H9 (cell line): ENCODE data around the gene FGF12. TPM values are rescaled to one million over a fixed set of nuclear protein-coding genes. Genes with fewer than 3 reads are reported as not detected.
A peak's percentile ranks its signal among the peaks of the same experiment; 100 is the strongest.

Source experiments
- DNase-seq: peaks from one replicate; pipeline ENCODE4 v3.0.0-alpha.2; 2017
- H2AFZ ChIP-seq: one replicate; pipeline ENCODE4 v1.6.1; 2013; ENCODE audit warnings: mild to moderate bottlenecking, low read length, control low read depth, moderate library complexity
- H2AK5ac ChIP-seq: 2 replicates; pipeline ENCODE4 v1.6.1; 2013; ENCODE audit warnings: low read length, control low read depth, mixed read lengths; ENCODE audit not compliant: insufficient read length
- H2BK120ac ChIP-seq: one replicate; pipeline ENCODE4 v1.6.1; 2013; ENCODE audit warnings: low read depth, mild to moderate bottlenecking, low read length, control low read depth, inconsistent platforms; ENCODE audit not compliant: poor library complexity, severe bottlenecking
- H2BK12ac ChIP-seq: 2 replicates; pipeline ENCODE4 v1.6.1; 2013; ENCODE audit warnings: low read length, control low read depth, mixed read lengths, low read depth; ENCODE audit not compliant: insufficient read length
- H2BK15ac ChIP-seq: 2 replicates; pipeline ENCODE4 v1.6.1; 2013; ENCODE audit warnings: low read depth, low read length, control low read depth
- H2BK20ac ChIP-seq: one replicate; pipeline ENCODE4 v1.6.1; 2013; ENCODE audit warnings: low read depth, mild to moderate bottlenecking, low read length, control low read depth, inconsistent platforms; ENCODE audit not compliant: poor library complexity, severe bottlenecking
- H2BK5ac ChIP-seq: 2 replicates; pipeline ENCODE4 v1.6.1; 2013; ENCODE audit warnings: low read length, control low read depth, mixed read lengths; ENCODE audit not compliant: insufficient read length
- H3K14ac ChIP-seq: 2 replicates; pipeline ENCODE4 v1.6.1; 2013; ENCODE audit warnings: low read length, control low read depth; ENCODE audit not compliant: insufficient read depth
- H3K18ac ChIP-seq: 2 replicates; pipeline ENCODE4 v1.6.1; 2013; ENCODE audit warnings: low read depth, mild to moderate bottlenecking, mixed read lengths, low read length, control low read depth; ENCODE audit not compliant: insufficient read length
- H3K23ac ChIP-seq: 2 replicates; pipeline ENCODE4 v1.6.1; 2013; ENCODE audit warnings: low read length, control low read depth, mixed read lengths, low read depth; ENCODE audit not compliant: insufficient read length
- H3K23me2 ChIP-seq: 2 replicates; pipeline ENCODE4 v1.6.1; 2013; ENCODE audit warnings: low read depth, mild to moderate bottlenecking, mixed read lengths, low read length, control low read depth; ENCODE audit not compliant: insufficient read length, poor library complexity, severe bottlenecking
- H3K27ac ChIP-seq: 2 replicates; pipeline ENCODE4 v1.5.1; 2013; ENCODE audit warnings: low read length, control low read depth, mixed read lengths, low read depth; ENCODE audit not compliant: insufficient read length
- H3K27me3 ChIP-seq: 2 replicates; pipeline ENCODE4 v1.6.1; 2013; ENCODE audit warnings: low read length, control low read depth, inconsistent platforms; ENCODE audit not compliant: insufficient read depth
- H3K4ac ChIP-seq: 2 replicates; pipeline ENCODE4 v1.6.1; 2013; ENCODE audit warnings: low read depth, mild to moderate bottlenecking, control low read depth, inconsistent platforms, low read length, moderate library complexity
- H3K4me1 ChIP-seq: 2 replicates; pipeline ENCODE4 v1.6.1; 2013; ENCODE audit warnings: low read length, control low read depth, inconsistent platforms; ENCODE audit not compliant: insufficient read depth
- H3K4me2 ChIP-seq: 2 replicates; pipeline ENCODE4 v1.6.1; 2013; ENCODE audit warnings: low read length, control low read depth, mixed read lengths; ENCODE audit not compliant: insufficient read length, insufficient read depth
- H3K56ac ChIP-seq: 2 replicates; pipeline ENCODE4 v1.6.1; 2013; ENCODE audit warnings: low read depth, mild to moderate bottlenecking, mixed read lengths, low read length, control low read depth; ENCODE audit not compliant: insufficient read length
- H3K79me1 ChIP-seq: 2 replicates; pipeline ENCODE4 v1.6.1; 2013; ENCODE audit warnings: low read depth, mild to moderate bottlenecking, moderate library complexity, low read length, control low read depth, inconsistent platforms; ENCODE audit not compliant: insufficient read depth, poor library complexity, severe bottlenecking
- H3K79me2 ChIP-seq: 2 replicates; pipeline ENCODE4 v1.6.1; 2013; ENCODE audit warnings: low read length, control low read depth, inconsistent platforms; ENCODE audit not compliant: insufficient read depth
- H3K9ac ChIP-seq: 2 replicates; pipeline ENCODE4 v1.6.1; 2013; ENCODE audit warnings: low read length, control low read depth, mixed read lengths; ENCODE audit not compliant: insufficient read length; ENCODE audit errors: extremely low read depth
- H3K9me3 ChIP-seq: one replicate; pipeline ENCODE4 v1.6.1; 2013; ENCODE audit warnings: low read depth, low read length, inconsistent platforms; ENCODE audit not compliant: control insufficient read depth
- H3T11ph ChIP-seq: one replicate; pipeline ENCODE4 v1.6.1; 2013; ENCODE audit warnings: mild to moderate bottlenecking, low read length, control low read depth, inconsistent platforms
- H4K20me1 ChIP-seq: one replicate; pipeline ENCODE4 v1.6.1; 2013; ENCODE audit not compliant: control insufficient read depth, insufficient read length, insufficient read depth
- H4K5ac ChIP-seq: 2 replicates; pipeline ENCODE4 v1.6.1; 2013; ENCODE audit warnings: low read depth, mild to moderate bottlenecking, mixed read lengths, low read length, control low read depth; ENCODE audit not compliant: insufficient read length
- H4K8ac ChIP-seq: replicated peaks from 2 replicates; pipeline ENCODE4 v1.6.1; 2013; ENCODE audit warnings: low read length, control low read depth, mixed read lengths, low read depth; ENCODE audit not compliant: insufficient read length
- H4K91ac ChIP-seq: 2 replicates; pipeline ENCODE4 v1.6.1; 2013; ENCODE audit warnings: low read depth, mild to moderate bottlenecking, moderate library complexity, mixed read lengths, low read length, control low read depth; ENCODE audit not compliant: insufficient read length
- H3K27ac Mint-ChIP-seq, 3 experiments: 2 replicates in 2 of 3; 3 replicates in 1 of 3; pipeline ENCODE4 v1.8.0; 2020 to 2021; ENCODE audit warnings: mixed read lengths in 3 of 3, mild to moderate bottlenecking in 1 of 3, moderate library complexity in 1 of 3
- H3K27me3 Mint-ChIP-seq: 2 replicates; pipeline ENCODE4 v1.8.0; 2021; ENCODE audit warnings: low read depth, mild to moderate bottlenecking, moderate library complexity, mixed read lengths
- H3K36me3 Mint-ChIP-seq, 3 experiments: 2 replicates in 2 of 3; 3 replicates in 1 of 3; pipeline ENCODE4 v1.8.0; 2020 to 2021; ENCODE audit warnings: low read depth in 3 of 3, mixed read lengths in 3 of 3; ENCODE audit not compliant: insufficient read depth in 1 of 3
- H3K4me1 Mint-ChIP-seq, 2 experiments: 2 replicates each; pipeline ENCODE4 v1.8.0; 2020; ENCODE audit warnings: mixed read lengths in 2 of 2
- H3K4me3 Mint-ChIP-seq, 2 experiments: 2 replicates in 1 of 2; 3 replicates in 1 of 2; pipeline ENCODE4 v1.8.0; 2020 to 2021; ENCODE audit warnings: mild to moderate bottlenecking in 2 of 2, mixed read lengths in 2 of 2, moderate library complexity in 1 of 2
- H3K9me3 Mint-ChIP-seq, 2 experiments: 2 replicates in 1 of 2; 3 replicates in 1 of 2; pipeline ENCODE4 v1.8.0; 2020; ENCODE audit warnings: mild to moderate bottlenecking in 2 of 2, mixed read lengths in 2 of 2, moderate library complexity in 1 of 2
- CTCF ChIP-seq: fragments of 200-600 bp; sonication (generic); conservative IDR thresholded peaks from 3 replicates; pipeline ENCODE4 v1.8.0; 2021; ENCODE audit warnings: antibody characterized with exemption, mild to moderate bottlenecking
- WGBS: extraction: QIAGEN DNeasy Blood & Tissue Kit; methylation state at CpG from one replicate; pipeline ENCODE4 v1.1.7; 2013; ENCODE audit warnings: missing lambda C conversion rate, low lambda C conversion rate, mixed read lengths; ENCODE audit not compliant: insufficient read length; ENCODE audit errors: extremely low coverage; 5-methylcytosine and 5-hydroxymethylcytosine counted together
- total RNA-seq: library from RNA; stranded (reverse); gene quantifications from 2 replicates; pipeline ENCODE4 v1.2.1, GENCODE V29; 2021

The FGF12 gene
- total RNA-seq, 1 experiment from 2014 or later = 5.6 TPM

GRCh38 chr3:192408647-192409200 lies 318.6 kb downstream of the FGF12 start:
- Histone ChIP-seq H3T11ph (no peak overlapping the region), H3K56ac (no peak overlapping the region), H4K8ac (no peak overlapping the region), H2BK20ac (no peak overlapping the region), H4K5ac (no peak overlapping the region), H3K14ac (no peak overlapping the region; the same call in 1 of the 2 replicates), H2BK5ac (no peak overlapping the region), H3K18ac (peak overlapping the region; percentile 90), H3K4me1 (peaks cover 5% of the 10 kb centered on the region; the same call in 1 of the 2 replicates), H3K9ac (peak overlapping the region; percentile 47), H3K23ac (no peak overlapping the region), H2BK15ac (no peak overlapping the region), H3K27ac (no peak overlapping the region), H2AK5ac (no peak overlapping the region), H3K9me3 (no peaks in the 10 kb centered on the region), H3K79me1 (no peaks in the 10 kb centered on the region), H2BK120ac (no peak overlapping the region), H2AFZ (no peak overlapping the region), H4K91ac (no peak overlapping the region), H4K20me1 (no peaks in the 10 kb centered on the region), H3K79me2 (no peaks in the 10 kb centered on the region), H3K4ac (no peak overlapping the region), H3K23me2 (peaks cover 21% of the 10 kb centered on the region), H2BK12ac (no peak overlapping the region), H3K27me3 (peaks cover 14% of the 10 kb centered on the region; the same call in 1 of the 2 replicates), H3K4me2 (peak overlapping the region; percentile 99)
- Mint-ChIP-seq H3K27me3 (peaks cover 66% of the 10 kb centered on the region), H3K27ac (0 out of 7 replicates have a peak overlapping the region, but pooled peaks of 1 of the 3 experiments have one; percentile 89), H3K9me3 (no peaks in the 10 kb centered on the region; a peak in 1 of 5 replicates), H3K4me3 (peak overlapping the region; percentile 77 to 95), H3K4me1 (peaks cover 23 to 25% of the 10 kb centered on the region in 2 experiments), H3K36me3 (peaks cover 0 to 1% (median 0%) of the 10 kb centered on the region in 3 experiments; a peak in 3 of 7 replicates)
- no CpG with 5 or more reads among the region's 41 CpGs for WGBS
- no peak for TF ChIP-seq CTCF
- DNase-seq = peak; percentile 71
